NCI-H2196 (cell line): ENCODE data around the gene CAPN7.
A peak's percentile ranks its signal among the peaks of the same experiment; 100 is the strongest.

ENCODE experiments used
- DNase-seq: peaks from one replicate; lab custom pipeline; 2025; ENCODE audit not compliant: unreplicated experiment; lab: John Stamatoyannopoulos, UW

Gene CAPN7

DNA sequence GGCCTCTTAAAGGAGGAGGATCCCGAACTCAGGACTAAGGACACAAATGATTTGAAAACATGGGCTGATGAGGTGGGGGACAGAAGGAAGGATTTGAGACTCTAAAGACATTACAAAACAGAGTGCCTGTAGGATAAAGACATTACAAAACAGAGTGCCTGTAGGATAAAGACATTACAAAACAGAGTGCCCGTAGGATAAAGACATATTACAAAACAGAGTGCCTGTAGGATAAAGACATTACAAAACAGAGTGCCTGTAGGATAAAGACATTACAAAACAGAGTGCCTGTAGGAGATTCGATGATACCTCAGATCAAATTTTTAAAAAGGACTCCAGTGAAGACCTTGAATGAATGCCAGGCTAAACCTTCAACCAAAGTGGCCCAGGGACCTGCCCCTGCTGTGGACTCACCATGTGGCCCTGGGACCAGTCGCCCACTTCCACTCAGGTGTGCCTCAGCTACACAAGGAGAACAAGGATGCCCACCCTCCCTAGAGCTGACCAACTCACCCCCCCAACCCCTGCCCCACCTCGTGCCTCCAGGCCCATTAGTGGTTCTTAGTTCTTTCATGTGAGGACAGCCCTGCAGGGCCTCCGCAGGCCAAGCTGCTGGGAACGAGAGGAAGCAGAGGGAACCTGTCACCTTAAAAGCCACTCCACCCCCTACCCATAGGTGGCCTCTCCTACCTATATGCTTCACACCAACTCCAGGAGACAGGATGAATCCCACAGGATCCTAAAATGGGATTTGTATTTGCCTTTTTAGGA is 66.6 kb downstream of the CAPN7 start:
- no peak for DNase-seq

- no peak for DNase-seq
These were observed 67.2 kb downstream of the CAPN7 start for GRCh38 chr3:15273227-15273626.

DNA sequence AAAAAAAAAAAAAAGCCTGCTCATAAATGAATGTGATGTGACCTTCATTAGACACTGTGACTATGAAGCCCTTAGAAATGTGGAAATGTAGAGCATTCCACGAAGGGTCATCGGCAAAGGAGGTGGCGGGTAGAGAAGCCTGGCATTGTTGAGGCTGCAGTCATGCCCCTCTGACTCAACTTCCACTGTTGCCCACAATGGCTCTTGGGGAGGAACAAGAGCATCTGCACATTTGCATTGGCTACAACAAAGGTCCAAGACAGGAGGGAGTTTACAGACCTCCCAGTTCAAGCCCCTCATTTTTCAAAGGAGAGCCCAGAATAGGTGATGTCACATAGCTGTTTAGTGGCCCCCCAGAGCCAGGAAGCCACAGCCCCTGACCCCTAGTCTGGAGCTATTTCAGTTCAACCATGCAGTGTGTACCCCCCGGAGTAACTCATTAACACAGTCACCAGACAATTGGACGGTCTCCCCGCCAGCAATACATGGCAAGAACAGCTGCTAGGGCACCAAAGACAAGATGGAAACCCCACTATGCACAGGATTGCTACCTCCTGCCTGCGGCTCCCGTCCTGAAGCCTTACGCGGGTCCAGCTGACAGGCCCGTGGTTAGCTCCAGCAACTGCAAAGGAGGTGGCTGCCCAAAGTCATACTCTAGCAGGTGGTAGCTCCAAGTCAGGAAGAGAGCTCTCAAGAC is 70.1 kb downstream of the CAPN7 start:
- no peak for DNase-seq

DNA sequence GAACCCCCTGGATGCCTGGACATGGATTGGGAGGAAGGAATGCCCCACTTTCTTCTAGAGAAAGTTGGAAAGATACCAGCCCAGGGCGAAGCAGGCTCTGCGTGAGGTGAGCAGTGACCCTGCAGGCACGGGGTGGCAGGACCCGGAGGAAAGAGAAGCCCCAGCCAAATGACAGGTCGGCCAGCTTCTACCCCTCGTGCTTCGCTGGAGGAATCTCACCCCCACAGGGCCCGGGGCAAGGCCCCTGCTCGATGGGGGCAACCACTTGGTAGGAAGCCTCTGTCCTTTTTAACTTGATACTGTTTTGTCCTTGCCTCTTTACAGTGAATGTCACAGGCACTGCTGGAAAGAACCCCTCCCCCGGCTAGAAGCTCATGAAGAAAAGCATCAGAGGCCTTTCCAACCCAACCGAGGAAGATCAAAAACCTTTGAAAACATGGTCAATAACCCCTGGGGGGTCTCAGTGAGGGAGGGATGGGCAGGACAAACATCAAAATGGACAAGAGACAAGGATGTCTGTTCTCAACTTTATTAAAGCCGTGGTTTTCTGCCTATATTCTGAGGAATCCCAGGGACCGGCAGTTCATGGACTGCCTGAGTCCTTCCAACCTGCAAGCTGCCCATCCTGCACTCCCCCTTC is 71.9 kb downstream of the CAPN7 start:
- no peak for DNase-seq

DNA sequence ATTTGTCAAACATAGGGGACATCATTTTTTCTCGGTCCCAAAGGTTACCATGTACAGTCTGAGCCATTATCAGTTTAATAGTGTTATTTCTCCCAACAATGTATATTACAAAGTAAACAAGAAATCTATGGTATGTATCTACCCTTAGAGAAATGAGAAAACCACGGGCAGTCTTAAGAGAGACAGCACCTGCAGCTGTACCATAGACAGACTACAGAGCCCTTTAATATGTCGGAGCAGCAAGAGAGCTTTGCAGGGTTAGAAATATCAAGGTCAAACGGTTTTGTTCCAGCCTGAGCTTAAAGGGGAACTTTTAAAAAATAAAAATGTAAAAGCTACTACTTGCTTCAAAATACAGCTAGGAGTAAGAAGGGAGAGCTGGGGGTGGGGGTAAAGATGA is 73.2 kb downstream of the CAPN7 start:
- no peak for DNase-seq

DNA sequence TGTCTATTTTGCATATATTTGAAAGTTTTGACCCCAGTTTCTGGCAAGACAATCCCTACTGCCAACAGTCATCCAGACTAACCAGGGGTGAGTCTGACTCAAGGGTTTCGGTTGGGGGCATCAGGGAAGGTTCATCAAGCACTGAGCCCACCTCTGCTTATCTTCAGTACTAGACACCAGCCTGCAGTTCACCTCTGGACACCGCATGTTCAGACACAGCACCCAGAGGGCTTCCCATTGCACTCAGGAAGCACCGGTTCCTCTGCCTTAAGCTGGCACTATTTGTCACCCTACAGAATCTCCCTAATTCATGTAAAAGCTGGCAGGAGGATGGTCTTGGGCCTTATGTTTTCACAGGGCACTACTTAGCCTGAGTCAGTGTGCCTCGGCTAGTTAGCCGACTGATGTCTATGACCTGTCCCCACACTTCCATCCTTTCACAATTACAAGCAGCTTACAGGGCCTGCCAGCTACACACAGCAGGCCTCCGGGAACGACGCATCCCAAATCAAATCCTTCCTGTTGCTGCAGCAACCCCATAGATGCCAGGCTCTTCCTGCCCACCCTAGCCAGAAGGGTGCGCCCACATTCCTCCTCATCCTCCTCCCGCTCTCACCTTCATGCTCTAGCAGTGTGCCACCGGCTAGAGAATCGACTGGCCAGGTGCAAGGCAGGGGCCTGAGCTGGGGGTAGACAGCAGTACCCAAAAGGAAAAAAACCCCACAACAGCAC is 73.8 kb downstream of the CAPN7 start:
- no peak for DNase-seq

DNA sequence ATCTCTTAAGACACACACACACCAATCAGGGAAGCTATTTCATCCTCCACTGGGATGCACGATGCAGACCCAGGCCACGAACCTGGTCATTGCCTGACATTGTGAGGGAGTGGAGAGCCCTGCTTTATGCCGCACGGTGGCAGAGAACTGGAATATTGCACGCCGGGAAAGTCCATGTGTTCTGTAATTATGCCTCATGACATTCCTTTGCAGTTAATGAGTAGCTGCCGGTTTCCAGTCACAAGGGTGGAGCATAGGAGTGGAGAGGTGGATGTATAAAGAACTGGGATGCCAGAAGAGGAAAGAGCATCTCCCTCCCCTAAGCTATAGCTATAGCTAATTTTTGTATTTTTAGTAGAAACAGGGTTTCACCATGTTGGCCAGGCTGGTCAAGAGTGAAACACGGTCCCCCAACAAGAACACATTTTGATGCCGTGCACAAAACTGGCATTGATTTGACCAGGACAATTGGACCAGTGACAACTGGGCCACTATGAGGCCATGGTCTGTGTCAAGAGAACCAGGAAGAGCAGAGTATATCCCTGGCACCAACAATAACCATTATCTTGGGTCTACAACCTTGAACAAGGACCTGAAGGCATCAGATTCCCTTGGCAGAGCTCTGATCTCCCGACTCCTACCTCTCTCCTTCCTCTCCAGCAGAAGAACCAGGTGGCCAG is 74.9 kb downstream of the CAPN7 start:
- DNase-seq, result no peak

- DNase-seq, result no peak
These were observed 75.8 kb downstream of the CAPN7 start for GRCh38 chr3:15281817-15282216.

DNA sequence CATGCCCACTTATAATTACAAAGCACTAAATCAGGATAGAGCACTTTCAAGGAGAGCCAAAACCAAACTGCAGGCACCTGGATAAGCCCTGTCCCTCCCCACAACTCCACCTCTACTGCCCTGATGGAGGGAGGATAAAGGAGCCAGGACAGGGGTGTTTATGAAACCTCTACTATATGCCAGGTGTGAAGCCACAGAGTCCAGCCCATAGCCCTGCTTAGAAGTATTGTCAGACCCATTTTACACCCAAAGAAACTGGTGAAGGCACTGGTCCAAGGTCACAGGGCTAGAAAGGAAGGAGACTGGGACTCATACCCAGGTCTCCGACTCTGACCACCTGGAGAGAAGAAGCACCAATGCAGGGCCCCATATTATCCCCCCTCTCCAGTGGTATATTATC is 77.7 kb downstream of the CAPN7 start:
- no peak for DNase-seq

DNA sequence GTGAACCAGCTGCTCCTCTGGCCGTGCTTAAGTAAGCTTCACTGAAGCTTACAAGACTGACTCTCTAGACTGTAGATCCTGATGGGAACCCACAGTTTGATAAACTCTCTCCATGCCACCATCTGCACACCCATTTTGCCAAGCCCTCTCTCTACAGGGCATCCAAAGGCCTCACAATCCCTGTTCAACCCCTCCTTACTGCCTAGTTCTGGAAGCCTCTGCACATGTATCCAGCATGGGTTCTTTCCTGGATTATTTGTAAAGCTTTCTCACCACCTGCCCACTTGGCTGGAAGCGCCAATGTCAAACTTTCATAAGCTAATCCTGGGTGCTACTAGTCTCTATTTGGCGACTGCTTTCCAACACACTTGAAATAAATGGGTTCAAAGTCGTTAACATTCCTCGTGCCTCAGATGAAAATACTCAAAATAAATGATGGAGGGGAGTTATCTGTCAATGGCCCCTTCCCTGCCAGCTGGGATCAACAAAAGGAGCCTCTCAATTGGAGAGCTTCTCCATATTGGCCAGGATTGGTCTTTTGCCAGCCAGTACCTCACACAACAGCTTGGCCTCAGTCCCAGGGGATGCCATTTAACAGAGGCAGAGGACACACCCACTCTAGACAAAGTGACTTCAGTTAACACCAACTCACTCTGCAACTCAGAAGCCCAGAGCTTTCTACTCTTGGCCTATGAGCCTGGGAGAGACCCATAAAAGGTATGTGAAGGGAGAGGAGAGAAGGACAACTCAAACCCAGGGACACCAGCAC is 78.3 kb downstream of the CAPN7 start:
- DNase-seq, result peak; percentile 83

GRCh38 chr3:15286022-15286421 is 80.0 kb downstream of the CAPN7 start:
- DNase-seq, result no peak

DNA sequence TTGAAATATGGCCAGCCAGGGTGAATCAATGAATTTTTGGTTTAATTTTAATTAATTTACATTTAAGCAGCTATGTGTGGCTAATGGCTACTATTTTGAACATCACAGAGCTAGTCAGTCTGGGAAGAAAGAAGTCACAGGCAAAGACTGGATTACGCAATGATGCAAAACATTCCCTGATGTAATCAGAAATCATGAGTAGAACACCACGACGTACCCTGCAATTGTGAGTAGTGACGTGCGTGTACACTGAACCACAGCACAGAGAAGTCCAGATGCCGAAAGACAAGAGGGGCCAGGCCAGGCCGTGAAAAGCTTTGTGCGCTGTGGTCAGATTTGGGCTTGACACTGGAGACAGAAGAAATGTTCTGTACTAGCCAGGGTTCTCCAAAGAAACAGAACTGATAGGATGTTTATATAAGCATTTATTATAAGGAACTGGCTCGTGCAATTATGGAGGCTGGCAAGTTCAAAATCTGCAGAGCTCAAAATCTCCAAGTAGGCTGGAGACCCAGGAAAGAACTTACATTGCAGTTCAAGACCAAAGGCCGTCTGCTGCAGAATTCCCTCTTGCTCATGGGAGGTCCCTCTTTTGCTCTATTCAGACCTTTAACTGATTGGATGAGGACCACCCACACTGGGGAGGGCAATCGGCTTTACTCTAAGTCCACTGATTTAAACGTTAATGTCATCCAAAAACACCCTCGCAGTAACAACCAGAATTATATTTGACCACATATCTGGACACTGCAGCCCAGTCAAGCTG is 81.7 kb downstream of the CAPN7 start:
- DNase-seq, result no peak

GRCh38 chr3:15288331-15289035 is 82.4 kb downstream of the CAPN7 start:
- DNase-seq, result no peak

DNA sequence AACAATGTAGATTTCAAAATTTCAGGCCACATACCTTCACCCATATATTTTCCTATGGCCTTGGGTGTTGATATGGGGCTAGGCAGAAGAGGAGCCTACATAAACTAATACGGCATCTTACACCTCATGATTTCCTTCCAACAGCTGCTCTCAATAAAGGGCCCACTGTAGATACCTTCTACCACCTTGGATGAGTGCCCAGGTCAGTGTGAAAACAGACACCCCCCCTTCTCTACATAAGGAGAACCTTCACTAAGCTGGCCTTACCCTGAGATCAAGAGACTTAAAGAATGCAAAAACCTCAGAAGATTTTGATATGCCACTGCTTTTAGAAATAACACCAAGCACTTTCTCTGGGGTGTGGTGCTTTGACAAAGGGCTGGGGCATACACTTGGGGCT is 83.6 kb downstream of the CAPN7 start:
- DNase-seq, result no peak

DNA sequence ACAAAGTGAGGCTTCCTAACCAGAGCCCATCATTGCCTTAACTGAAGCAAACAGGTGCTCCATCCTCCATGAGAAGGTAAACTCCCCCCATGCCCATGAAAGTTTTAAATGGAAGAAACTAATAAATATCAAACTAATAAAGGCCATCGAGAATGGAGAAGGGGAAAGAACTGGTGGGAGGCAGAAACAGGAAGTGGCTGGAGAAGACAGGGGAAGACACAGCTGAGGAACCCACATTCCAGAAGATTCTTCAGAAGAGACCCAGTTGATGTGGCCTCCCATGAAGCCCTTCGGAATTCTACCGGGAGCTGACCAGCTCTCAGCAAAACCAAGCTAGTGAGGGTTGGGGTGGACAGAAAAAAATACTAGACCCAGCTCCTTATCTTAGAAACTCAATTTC is 84.7 kb downstream of the CAPN7 start:
- DNase-seq, result no peak

- no peak for DNase-seq
These were observed 85.8 kb downstream of the CAPN7 start for GRCh38 chr3:15291589-15292541.

- DNase-seq, result peak; percentile 3
These were observed 86.9 kb downstream of the CAPN7 start for GRCh38 chr3:15292765-15293522.
